ENCODE measurements around the gene TKTL1.
"Not testable (repeated sequence)": the region's sequence is repeated elsewhere in the genome, so short reads cannot be mapped to it uniquely, and the experiment has no call there.

The TKTL1 gene

GRCh38 chrX:154295664-154296310 is at the start of gene TKTL1:
Gene TKTL1 (plus strand): TSS chrX:154295795. CDS start chrX:154295860, 65 bp downstream.
- no peak for DNase-seq

GRCh38 chrX:154247377-154248045 is 48.1 kb upstream of the TKTL1 start:
- not testable (repeated sequence) for DNase-seq

- not testable (repeated sequence) for DNase-seq
These were observed 47.5 kb upstream of the TKTL1 start for GRCh38 chrX:154248076-154248475.

- DNase-seq, result not testable (repeated sequence)
These were observed 38.3 kb upstream of the TKTL1 start, which contains the start of gene OPN1MW3 for GRCh38 chrX:154257282-154257681. Gene OPN1MW3 (plus strand): TSS chrX:154257582. CDS start chrX:154257620, 38 bp downstream.

- not testable (repeated sequence) for DNase-seq
These were observed 36.9 kb upstream of the TKTL1 start for GRCh38 chrX:154258711-154259110.

DNA sequence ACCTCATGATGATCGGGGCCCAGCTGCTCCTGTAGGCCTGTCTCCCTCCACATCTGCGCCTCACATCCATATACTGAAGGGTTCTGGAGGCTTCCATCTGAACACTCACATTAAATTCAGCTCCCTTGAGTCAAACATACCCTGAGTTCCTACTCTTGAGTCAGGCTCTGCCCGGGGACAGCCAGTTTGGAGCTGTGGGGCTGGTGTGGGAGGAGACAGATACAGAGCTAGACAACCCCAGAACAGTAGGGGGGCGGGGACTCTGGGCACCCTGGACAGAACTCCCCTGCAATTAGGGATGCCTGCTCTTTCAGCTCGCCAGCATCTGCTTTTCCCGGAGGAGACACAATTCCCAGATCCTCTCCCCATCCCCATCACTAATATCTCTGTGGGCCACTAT is 32.5 kb upstream of the TKTL1 start:
- DNase-seq, result not testable (repeated sequence)

- DNase-seq, result not testable (repeated sequence)
These were observed 26.4 kb upstream of the TKTL1 start for GRCh38 chrX:154269245-154269644.

- not testable (repeated sequence) for DNase-seq
These were observed 10.9 kb upstream of the TKTL1 start for GRCh38 chrX:154284489-154285338.

DNA sequence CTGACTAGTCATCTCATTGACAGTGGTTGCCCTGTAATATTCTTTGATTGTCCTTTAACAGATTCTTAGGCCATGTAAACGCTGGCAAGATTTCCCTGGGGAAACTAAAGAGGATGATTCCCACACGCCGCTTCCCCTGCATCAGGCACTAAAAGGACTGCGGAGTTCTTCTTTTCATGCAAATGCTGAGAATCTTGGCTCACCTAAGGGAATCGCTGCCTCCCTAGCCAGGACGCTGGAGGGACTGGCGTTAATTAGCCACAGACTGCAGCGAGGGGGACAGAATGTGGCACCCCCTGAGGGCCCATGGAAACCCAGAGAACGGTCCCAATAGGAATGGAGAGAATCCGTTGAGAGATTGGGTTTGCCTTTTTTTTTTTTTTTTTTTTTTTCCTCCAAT is 9.2 kb upstream of the TKTL1 start:
- DNase-seq, result not testable (repeated sequence)

DNA sequence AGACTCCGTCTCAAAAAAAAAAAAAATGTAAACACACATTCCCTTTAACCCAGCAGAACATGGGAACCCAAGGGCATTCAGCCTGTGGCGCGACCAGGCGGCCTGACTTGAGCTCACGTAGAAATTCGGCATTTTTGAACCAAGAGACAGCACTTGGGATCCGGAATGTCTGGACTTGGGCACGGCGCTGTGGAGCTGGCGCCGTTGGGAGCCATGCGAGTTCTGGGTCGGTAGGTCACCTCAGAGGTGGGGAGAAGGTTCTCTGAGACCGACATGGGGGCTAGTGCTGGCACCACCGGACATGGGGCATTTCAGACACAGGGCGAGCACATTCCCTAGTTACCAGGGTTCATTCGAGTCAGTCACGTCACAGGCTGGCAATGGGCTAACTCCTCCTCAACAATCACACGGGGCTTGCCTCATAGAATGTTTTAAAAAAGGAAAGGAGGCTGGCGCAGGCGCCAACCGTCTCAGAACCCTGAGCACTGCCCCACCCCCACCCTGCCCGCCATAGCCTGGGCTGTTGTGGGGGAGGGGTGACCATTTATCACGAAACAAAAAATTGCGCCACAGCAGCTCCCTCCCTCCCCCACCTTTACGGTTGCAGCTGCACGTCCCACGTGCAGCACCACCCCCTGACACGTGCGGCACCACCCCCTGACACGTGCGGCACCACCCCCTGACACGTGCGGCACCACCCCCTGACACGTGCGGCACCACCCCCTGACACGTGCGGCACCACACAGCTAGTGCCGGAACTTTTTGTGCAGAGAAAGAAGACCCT is 612 bp upstream of the TKTL1 start, which contains the start of gene TEX28:
Gene TEX28 (minus strand): TSS at position 334 of the 784 bp plus-strand sequence. CDS start 3,007 bp downstream, outside the sequence.
- no peak for DNase-seq

DNA sequence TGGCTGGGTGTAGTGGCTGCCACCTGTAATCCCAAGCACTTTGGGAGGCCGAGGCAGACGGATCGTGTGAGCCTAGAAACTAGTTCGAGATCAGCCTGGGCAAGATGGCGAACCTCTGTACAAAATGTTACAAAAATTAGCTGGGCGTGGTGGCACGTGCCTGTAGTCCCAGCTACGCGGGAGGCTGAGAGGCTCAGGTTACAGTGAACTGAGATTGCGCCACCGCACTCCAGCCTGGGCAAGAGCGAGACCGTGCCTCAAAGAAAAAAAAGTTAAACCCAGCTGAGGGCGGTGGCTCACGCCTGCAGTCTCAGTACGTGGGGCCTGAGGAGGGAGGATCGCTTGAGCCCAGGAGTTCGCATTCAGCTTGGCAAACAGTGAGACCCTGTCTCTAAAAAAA is 1.1 kb downstream of the TKTL1 start:
- DNase-seq, result no peak

- DNase-seq, result no peak
These were observed 2.7 kb downstream of the TKTL1 start for GRCh38 chrX:154298312-154298711.

- no peak for DNase-seq
These were observed 5.2 kb downstream of the TKTL1 start for GRCh38 chrX:154300816-154301215.

GRCh38 chrX:154302998-154303397 is 7.4 kb downstream of the TKTL1 start:
- DNase-seq, result not testable (repeated sequence)

DNA sequence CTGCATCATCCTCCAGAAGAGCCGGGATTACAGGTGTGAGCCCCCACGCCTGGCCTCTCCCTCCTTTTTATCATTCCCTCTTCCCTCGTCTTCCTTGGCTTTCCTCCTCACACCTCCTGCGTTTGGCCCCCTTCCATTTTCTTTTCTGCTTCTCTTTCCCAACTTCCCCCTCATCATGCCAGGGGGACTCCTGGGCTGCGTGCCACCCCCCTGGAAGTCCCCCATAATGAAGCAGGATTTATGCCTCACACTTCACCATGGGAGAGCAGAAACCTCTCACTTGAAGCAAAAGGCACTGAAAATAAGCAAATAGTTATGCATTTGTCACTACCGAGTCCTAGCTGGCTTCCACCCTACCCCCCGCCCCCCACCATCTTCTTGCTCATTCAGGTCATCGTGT is 7.9 kb downstream of the TKTL1 start:
- DNase-seq, result no peak

DNA sequence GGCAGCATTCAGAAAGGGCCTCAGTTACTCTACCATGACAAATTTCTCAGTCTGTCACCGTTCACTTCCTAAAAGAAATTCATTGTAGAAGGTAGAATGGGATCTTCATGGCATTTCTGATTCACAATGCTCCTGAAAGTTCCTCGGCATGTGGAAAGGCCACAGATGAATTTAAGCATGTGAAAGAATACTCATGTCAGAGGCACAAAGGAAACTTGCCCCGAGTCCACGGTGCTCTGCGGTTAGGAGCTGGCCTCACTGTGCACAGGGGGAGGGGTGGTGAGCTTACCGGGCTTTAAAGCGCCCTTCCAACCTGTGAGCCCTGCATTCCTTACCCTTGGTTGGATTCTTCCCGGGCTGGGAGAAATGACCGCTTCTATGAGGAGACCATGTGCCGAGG is 9.3 kb downstream of the TKTL1 start:
- no peak for DNase-seq

- DNase-seq, result no peak
These were observed 10.1 kb downstream of the TKTL1 start for GRCh38 chrX:154305541-154306205.

- no peak for DNase-seq
These were observed 11.6 kb downstream of the TKTL1 start for GRCh38 chrX:154307202-154307601.

- peak; percentile 84 for DNase-seq
These were observed 12.7 kb downstream of the TKTL1 start for GRCh38 chrX:154308108-154308946.

- no peak for DNase-seq
These were observed 13.6 kb downstream of the TKTL1 start for GRCh38 chrX:154309041-154309775.
